WERI-Rb-1 (cell line): ENCODE results near the gene CEP55.

Experiments
- DNase-seq: peaks from one replicate; pipeline ENCODE4 v3.0.0-alpha.2; 2020
- H3K27ac ChIP-seq: fragments of 250-450 bp; sonication (Bioruptor Pico); 2 replicates; pipeline ENCODE4 v1.5.1; 2020; ENCODE audit warnings: mild to moderate bottlenecking, moderate library complexity
- H3K27me3 ChIP-seq: fragments of 250-450 bp; sonication (Bioruptor Pico); 2 replicates; pipeline ENCODE4 v1.5.1; 2021; ENCODE audit warnings: mild to moderate bottlenecking, low read depth, moderate library complexity; ENCODE audit not compliant: insufficient read depth, severe bottlenecking
- H3K36me3 ChIP-seq: fragments of 250-450 bp; sonication (Bioruptor Pico); 2 replicates; pipeline ENCODE4 v1.5.1; 2020; ENCODE audit warnings: mild to moderate bottlenecking, moderate library complexity
- H3K4me3 ChIP-seq: 2 replicates; pipeline ENCODE4 v1.5.1; 2011; ENCODE audit warnings: low read depth, mild to moderate bottlenecking, control low read depth, low read length
- H3K9me3 ChIP-seq: fragments of 250-450 bp; sonication (Bioruptor Pico); 2 replicates; pipeline ENCODE4 v1.5.1; 2021; ENCODE audit warnings: mild to moderate bottlenecking, moderate library complexity; ENCODE audit not compliant: severe bottlenecking
- CTCF ChIP-seq: IDR thresholded peaks from 2 replicates; pipeline ENCODE4 v1.5.1; 2011; ENCODE audit warnings: low read depth, mild to moderate bottlenecking, control low read depth, inconsistent platforms, low read length

Gene CEP55

GRCh38 chr10:93454146-93454545, 42.3 kb upstream of the CEP55 start:
- H3K27me3 ChIP-seq: no peaks in the 10 kb centered on the region
- TF ChIP-seq CTCF: no peak
- H3K27ac ChIP-seq: no peak overlapping the region
- no peak overlapping the region for H3K4me3 ChIP-seq
- H3K9me3 ChIP-seq: no peaks in the 10 kb centered on the region
- DNase-seq: no peak
- H3K36me3 ChIP-seq: no peaks in the 10 kb centered on the region

GRCh38 chr10:93454736-93455135, 41.7 kb upstream of the CEP55 start:
- H3K36me3 ChIP-seq: no peaks in the 10 kb centered on the region
- no peaks in the 10 kb centered on the region for H3K27me3 ChIP-seq
- no peak overlapping the region for H3K4me3 ChIP-seq
- no peak for DNase-seq
- no peak overlapping the region for H3K27ac ChIP-seq
- TF ChIP-seq CTCF: no peak
- no peaks in the 10 kb centered on the region for H3K9me3 ChIP-seq

- no peak overlapping the region for H3K4me3 ChIP-seq
- H3K36me3 ChIP-seq: no peaks in the 10 kb centered on the region
- no peak for TF ChIP-seq CTCF
- H3K27me3 ChIP-seq: no peaks in the 10 kb centered on the region
- no peak for DNase-seq
- H3K9me3 ChIP-seq: no peaks in the 10 kb centered on the region
- H3K27ac ChIP-seq: no peak overlapping the region
Measured at GRCh38 chr10:93456480-93456879, 39.9 kb upstream of the CEP55 start.

- no peaks in the 10 kb centered on the region for H3K36me3 ChIP-seq
- H3K27ac ChIP-seq: no peak overlapping the region
- no peaks in the 10 kb centered on the region for H3K9me3 ChIP-seq
- H3K4me3 ChIP-seq: no peak overlapping the region
- TF ChIP-seq CTCF: no peak
- DNase-seq: no peak
- no peaks in the 10 kb centered on the region for H3K27me3 ChIP-seq
Measured at GRCh38 chr10:93457511-93457910, 38.9 kb upstream of the CEP55 start.

- no peak for DNase-seq
- Histone ChIP-seq H3K4me3 (no peak overlapping the region), H3K27ac (no peak overlapping the region), H3K36me3 (no peaks in the 10 kb centered on the region), H3K27me3 (no peaks in the 10 kb centered on the region), H3K9me3 (no peaks in the 10 kb centered on the region)
- TF ChIP-seq CTCF: no peak
Measured at GRCh38 chr10:93458821-93459257, 37.6 kb upstream of the CEP55 start.

GRCh38 chr10:93459466-93459865, 36.9 kb upstream of the CEP55 start:
- H3K9me3 ChIP-seq: no peaks in the 10 kb centered on the region
- no peaks in the 10 kb centered on the region for H3K27me3 ChIP-seq
- no peaks in the 10 kb centered on the region for H3K36me3 ChIP-seq
- no peak for DNase-seq
- no peak for TF ChIP-seq CTCF
- no peak overlapping the region for H3K4me3 ChIP-seq
- no peak overlapping the region for H3K27ac ChIP-seq
